CD8-positive, alpha-beta memory T cell (primary cell): ENCODE results near the gene ANKIB1. TPM values are rescaled to one million over a fixed set of nuclear protein-coding genes. Genes with fewer than 3 reads are reported as not detected.

Source experiments
- CTCF ChIA-PET: fragments of 350-600 bp; sonication (Branson Sonifier 250); formaldehyde crosslinking; loops from one replicate; lab custom pipeline; 2021; ENCODE audit warnings: antibody characterized with exemption; lab: Charles Lee
- POLR2A ChIA-PET: fragments of 350-600 bp; sonication (Branson Sonifier 250); formaldehyde crosslinking; loops from one replicate; lab custom pipeline; 2021; ENCODE audit warnings: antibody characterized with exemption; lab: Charles Lee
- DNase-seq, 5 donors: peaks; one replicate each; pipeline versions ENCODE4 v3.0.0 to v3.0.0-alpha.2; 2020 to 2022; ENCODE audit warnings: mixed read lengths in 1 of 5
- H3K27ac ChIP-seq: one replicate; pipeline ENCODE4 v1.7.0; 2013; ENCODE audit warnings: low read depth, mild to moderate bottlenecking, low read length, moderate library complexity
- H3K27me3 ChIP-seq: 2 replicates; pipeline ENCODE4 v1.7.0; 2013; ENCODE audit warnings: low read length, mild to moderate bottlenecking; ENCODE audit not compliant: insufficient read depth, poor library complexity, severe bottlenecking
- H3K36me3 ChIP-seq: 2 replicates; pipeline ENCODE4 v1.7.0; 2013; ENCODE audit warnings: mild to moderate bottlenecking, low read length, moderate library complexity; ENCODE audit not compliant: insufficient read depth
- H3K4me1 ChIP-seq: 2 replicates; pipeline ENCODE4 v1.7.0; 2013; ENCODE audit warnings: mild to moderate bottlenecking, low read length, moderate library complexity; ENCODE audit not compliant: insufficient read depth
- H3K4me3 ChIP-seq: 2 replicates; pipeline ENCODE4 v1.7.0; 2013; ENCODE audit warnings: mild to moderate bottlenecking, low read length
- H3K9me3 ChIP-seq: 2 replicates; pipeline ENCODE4 v1.7.0; 2013; ENCODE audit warnings: mild to moderate bottlenecking, low read length
- H3K27ac Mint-ChIP-seq, 8 donors: one replicate each; pipeline ENCODE4 v1.8.0; 2020 to 2021; ENCODE audit warnings: mixed read lengths in 8 of 8, mild to moderate bottlenecking in 6 of 8, inconsistent platforms in 3 of 8, moderate library complexity in 3 of 8
- H3K27me3 Mint-ChIP-seq, 2 donors: one replicate each; pipeline ENCODE4 v1.8.0; 2020 to 2021; ENCODE audit warnings: mixed read lengths in 2 of 2, mild to moderate bottlenecking in 1 of 2, moderate library complexity in 1 of 2
- H3K36me3 Mint-ChIP-seq, 3 donors: one replicate each; pipeline ENCODE4 v1.8.0; 2020 to 2021; ENCODE audit warnings: mixed read lengths in 3 of 3, inconsistent platforms in 1 of 3, mild to moderate bottlenecking in 1 of 3
- H3K4me1 Mint-ChIP-seq, 3 donors: one replicate each; pipeline ENCODE4 v1.8.0; 2020 to 2021; ENCODE audit warnings: mixed read lengths in 3 of 3, inconsistent platforms in 1 of 3, mild to moderate bottlenecking in 1 of 3
- H3K4me3 Mint-ChIP-seq, 7 donors: one replicate each; pipeline ENCODE4 v1.8.0; 2020 to 2021; ENCODE audit warnings: mixed read lengths in 7 of 7, mild to moderate bottlenecking in 6 of 7, moderate library complexity in 4 of 7, inconsistent platforms in 2 of 7
- H3K9me3 Mint-ChIP-seq, 5 donors: one replicate each; pipeline ENCODE4 v1.8.0; 2020 to 2022; ENCODE audit warnings: mixed read lengths in 5 of 5, mild to moderate bottlenecking in 3 of 5, moderate library complexity in 2 of 5, inconsistent platforms in 1 of 5
- polyA plus RNA-seq: library from polyadenylated mRNA; unstranded; fragments of 300-500 nt; fragmentation: Illumina TruSeq; gene quantifications from one replicate; pipeline ENCODE4 v1.2.3, GENCODE V29; 2021
- total RNA-seq, 2 experiments: library from RNA; stranded (reverse); gene quantifications; one replicate each; pipeline ENCODE4 v1.2.3, GENCODE V29; 2021

The ANKIB1 gene, protein sequence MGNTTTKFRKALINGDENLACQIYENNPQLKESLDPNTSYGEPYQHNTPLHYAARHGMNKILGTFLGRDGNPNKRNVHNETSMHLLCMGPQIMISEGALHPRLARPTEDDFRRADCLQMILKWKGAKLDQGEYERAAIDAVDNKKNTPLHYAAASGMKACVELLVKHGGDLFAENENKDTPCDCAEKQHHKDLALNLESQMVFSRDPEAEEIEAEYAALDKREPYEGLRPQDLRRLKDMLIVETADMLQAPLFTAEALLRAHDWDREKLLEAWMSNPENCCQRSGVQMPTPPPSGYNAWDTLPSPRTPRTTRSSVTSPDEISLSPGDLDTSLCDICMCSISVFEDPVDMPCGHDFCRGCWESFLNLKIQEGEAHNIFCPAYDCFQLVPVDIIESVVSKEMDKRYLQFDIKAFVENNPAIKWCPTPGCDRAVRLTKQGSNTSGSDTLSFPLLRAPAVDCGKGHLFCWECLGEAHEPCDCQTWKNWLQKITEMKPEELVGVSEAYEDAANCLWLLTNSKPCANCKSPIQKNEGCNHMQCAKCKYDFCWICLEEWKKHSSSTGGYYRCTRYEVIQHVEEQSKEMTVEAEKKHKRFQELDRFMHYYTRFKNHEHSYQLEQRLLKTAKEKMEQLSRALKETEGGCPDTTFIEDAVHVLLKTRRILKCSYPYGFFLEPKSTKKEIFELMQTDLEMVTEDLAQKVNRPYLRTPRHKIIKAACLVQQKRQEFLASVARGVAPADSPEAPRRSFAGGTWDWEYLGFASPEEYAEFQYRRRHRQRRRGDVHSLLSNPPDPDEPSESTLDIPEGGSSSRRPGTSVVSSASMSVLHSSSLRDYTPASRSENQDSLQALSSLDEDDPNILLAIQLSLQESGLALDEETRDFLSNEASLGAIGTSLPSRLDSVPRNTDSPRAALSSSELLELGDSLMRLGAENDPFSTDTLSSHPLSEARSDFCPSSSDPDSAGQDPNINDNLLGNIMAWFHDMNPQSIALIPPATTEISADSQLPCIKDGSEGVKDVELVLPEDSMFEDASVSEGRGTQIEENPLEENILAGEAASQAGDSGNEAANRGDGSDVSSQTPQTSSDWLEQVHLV
- total RNA-seq (10 to 100 TPM; 42.7 to 44.7 TPM), polyA plus RNA-seq (7.8 TPM)

DNA sequence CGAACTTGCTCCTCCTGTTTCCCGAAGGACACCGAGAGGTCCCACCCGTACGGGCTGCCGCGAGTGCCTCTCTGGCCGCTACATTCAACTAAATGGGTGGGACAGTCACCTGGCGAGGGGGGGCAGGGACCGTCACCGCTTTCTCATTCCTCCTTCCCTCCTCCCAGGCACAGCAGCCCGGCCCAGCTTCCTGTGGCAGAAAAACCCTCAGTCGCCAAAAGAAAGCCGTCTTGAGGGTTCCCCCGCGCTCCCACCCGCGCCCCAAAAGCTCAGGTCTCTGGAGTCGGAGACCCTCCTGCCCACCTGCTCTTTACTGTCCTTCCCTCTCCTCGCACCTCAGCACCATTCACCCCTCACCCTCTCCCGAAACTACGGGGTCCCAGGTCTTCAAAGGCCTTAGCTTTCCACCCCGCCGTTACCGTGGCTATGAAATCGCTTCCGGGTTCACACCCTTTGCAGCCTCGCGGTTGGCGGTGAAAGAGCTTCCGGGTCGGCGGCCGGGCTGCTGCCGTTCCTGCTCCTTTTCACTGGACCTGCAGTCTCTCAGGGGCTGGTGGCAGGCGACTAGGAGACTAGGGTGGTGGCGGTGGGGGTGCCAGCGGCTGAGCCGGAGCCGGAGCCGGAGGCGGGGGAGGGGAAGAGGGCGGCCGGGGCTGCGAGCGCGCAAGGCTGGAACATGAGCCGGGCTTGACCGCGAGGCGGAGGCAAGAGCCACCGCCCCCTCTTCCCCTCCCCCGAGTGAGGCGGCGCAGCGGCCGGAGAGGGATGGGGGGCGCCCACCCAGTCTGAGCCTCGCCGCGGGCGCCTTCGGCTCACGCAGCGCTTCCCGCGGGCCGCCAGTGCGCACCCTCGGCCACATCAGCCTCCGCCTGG, at the start of gene ANKIB1, which contains the start of gene KRIT1:
ANKIB1 (plus strand) TSS at position 488 of the 873 bp plus-strand sequence. CDS start 49,005 bp downstream, outside the sequence.
KRIT1 (minus strand) TSS at position 428 of the 873 bp plus-strand sequence. CDS start 3,779 bp downstream, outside the sequence.
- Histone ChIP-seq H3K36me3 (peaks cover 5% of the 10 kb centered on the region), H3K4me1 (peaks cover 32% of the 10 kb centered on the region), H3K27ac (peak within 1 kb of the TSS; percentile 86), H3K4me3 (peak within 1 kb of the TSS; percentile 75), H3K27me3 (no peaks in the 10 kb centered on the region), H3K9me3 (no peaks in the 10 kb centered on the region)
- DNase-seq: peak; percentile 82 to 92 (median 86)
- ChIA-PET CTCF (interaction anchor here (0.7 to 2.8 kb wide), 8 partner anchors 11 to 283 kb away, joined by 3 to 15 read pairs (median 4); partner anchors contain the start of genes GATAD1, LRRD1, PEX1 and RBM48), POLR2A (interaction anchor here (0.6 to 2.3 kb wide), 6 partner anchors 15 to 305 kb away, joined by 3 to 29 read pairs (median 6); partner anchors contain the start of genes AKAP9, CYP51A1, GATAD1 and PEX1)
- peaks cover 0 to 36% (median 5%) of the 10 kb centered on the region in 3 donors for H3K36me3 Mint-ChIP-seq
- peaks cover 52 to 59% (median 56%) of the 10 kb centered on the region in 3 donors for H3K4me1 Mint-ChIP-seq
- H3K4me3 Mint-ChIP-seq: peak within 1 kb of the TSS; percentile 94 to 100 (median 98)
- no peaks in the 10 kb centered on the region for H3K27me3 Mint-ChIP-seq
- no peaks in the 10 kb centered on the region for H3K9me3 Mint-ChIP-seq
- H3K27ac Mint-ChIP-seq: peak within 1 kb of the TSS; percentile 98 to 100 (median 100)

DNA sequence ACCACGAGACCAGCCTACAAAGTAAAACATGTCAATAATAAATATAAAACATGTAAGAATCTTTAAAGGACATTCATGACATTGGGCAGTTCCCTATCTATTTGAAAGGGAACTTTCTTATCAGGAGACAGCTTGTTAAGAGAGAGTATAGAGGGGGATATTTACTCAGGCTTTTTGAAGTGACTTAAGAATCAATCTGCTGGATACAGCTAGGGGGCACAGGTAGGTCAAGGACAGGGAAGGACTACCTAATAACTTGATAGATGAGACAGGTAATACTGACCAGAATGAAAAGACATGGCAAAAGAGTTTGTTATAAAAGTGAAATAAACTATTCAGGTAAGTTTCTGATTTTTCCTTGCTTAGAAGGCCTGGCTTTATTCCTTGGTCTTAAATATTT, 45.0 kb upstream of the ANKIB1 start:
- no peaks in the 10 kb centered on the region for H3K9me3 Mint-ChIP-seq
- Histone ChIP-seq H3K27me3 (no peaks in the 10 kb centered on the region), H3K36me3 (peaks cover 19% of the 10 kb centered on the region), H3K27ac (no peak overlapping the region), H3K9me3 (no peaks in the 10 kb centered on the region), H3K4me3 (no peak overlapping the region), H3K4me1 (no peaks in the 10 kb centered on the region)
- no peak for DNase-seq
- peaks cover 0 to 1% (median 0%) of the 10 kb centered on the region in 3 donors for H3K4me1 Mint-ChIP-seq
- no peak overlapping the region for H3K4me3 Mint-ChIP-seq
- peaks cover 22 to 80% (median 32%) of the 10 kb centered on the region in 3 donors for H3K36me3 Mint-ChIP-seq
- peaks cover 0 to 2% of the 10 kb centered on the region in 2 donors for H3K27me3 Mint-ChIP-seq
- CTCF ChIA-PET: interaction anchor here (1.3 kb wide), 2 partner anchors 22 to 45 kb away, joined by 3 read pairs; partner anchors contain the start of genes ANKIB1, KRIT1 and LRRD1
- no peak overlapping the region for H3K27ac Mint-ChIP-seq
- POLR2A ChIA-PET: no interaction called here

DNA sequence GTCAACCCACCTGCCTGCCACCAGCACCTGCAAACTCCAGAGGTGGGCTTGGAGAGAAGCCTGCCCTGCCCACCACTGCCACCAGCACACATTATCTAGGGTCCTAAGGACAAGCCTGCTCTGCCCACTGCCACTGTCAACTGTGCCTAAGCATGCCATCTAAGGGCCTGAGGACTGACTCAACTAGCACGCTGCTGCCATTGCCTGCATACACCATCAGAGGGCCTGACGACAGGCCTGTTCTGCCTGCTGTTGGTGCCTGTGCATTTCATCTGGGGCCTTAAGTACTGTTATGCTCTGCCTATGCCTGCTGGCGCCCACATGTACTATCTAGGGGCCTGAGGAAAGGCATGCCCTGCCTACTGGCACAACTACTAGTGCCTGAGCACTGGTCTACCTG, 39.8 kb upstream of the ANKIB1 start:
- Mint-ChIP-seq H3K4me3 (no peak overlapping the region), H3K4me1 (peaks cover 25 to 29% (median 27%) of the 10 kb centered on the region in 3 donors), H3K27me3 (peaks cover 0 to 2% of the 10 kb centered on the region in 2 donors), H3K36me3 (peaks cover 34 to 90% (median 60%) of the 10 kb centered on the region in 3 donors), H3K9me3 (peaks cover 9 to 20% (median 16%) of the 10 kb centered on the region in 5 donors), H3K27ac (no peak overlapping the region)
- Histone ChIP-seq H3K27me3 (no peaks in the 10 kb centered on the region), H3K9me3 (no peaks in the 10 kb centered on the region), H3K27ac (no peak overlapping the region), H3K4me1 (no peaks in the 10 kb centered on the region), H3K4me3 (no peak overlapping the region), H3K36me3 (peaks cover 28% of the 10 kb centered on the region)
- CTCF ChIA-PET: no interaction called here
- no peak for DNase-seq
- POLR2A ChIA-PET: no interaction called here

DNA sequence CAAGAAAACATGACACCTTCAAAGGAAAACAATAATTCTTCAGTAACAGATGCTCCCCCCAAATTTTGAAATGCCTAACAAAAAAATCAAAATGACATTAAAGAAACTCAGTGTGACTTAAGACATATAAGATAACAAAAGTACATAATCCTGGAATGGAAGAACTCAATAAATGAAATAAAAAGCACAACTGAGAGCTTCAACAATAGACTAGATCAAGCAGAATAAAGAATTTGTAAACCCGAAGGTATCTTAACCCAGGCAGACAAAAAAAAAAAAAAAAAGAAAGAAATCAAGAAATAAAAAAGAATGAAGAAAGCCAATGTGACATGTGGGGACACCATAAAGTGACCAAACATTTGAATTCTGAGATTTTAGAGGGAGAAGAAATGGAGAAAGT, 39.1 kb upstream of the ANKIB1 start:
- H3K4me1 Mint-ChIP-seq: peaks cover 25 to 32% (median 27%) of the 10 kb centered on the region in 3 donors
- peaks cover 28% of the 10 kb centered on the region for H3K36me3 ChIP-seq
- H3K36me3 Mint-ChIP-seq: peaks cover 39 to 90% (median 65%) of the 10 kb centered on the region in 3 donors
- CTCF ChIA-PET: no interaction called here
- POLR2A ChIA-PET: no interaction called here
- H3K9me3 Mint-ChIP-seq: peaks cover 9 to 23% (median 16%) of the 10 kb centered on the region in 5 donors
- no peaks in the 10 kb centered on the region for H3K9me3 ChIP-seq
- no peak overlapping the region for H3K4me3 ChIP-seq
- no peak for DNase-seq
- H3K27ac ChIP-seq: no peak overlapping the region
- peaks cover 0 to under 1% of the 10 kb centered on the region in 2 donors for H3K27me3 Mint-ChIP-seq
- no peaks in the 10 kb centered on the region for H3K4me1 ChIP-seq
- no peak overlapping the region for H3K4me3 Mint-ChIP-seq
- H3K27ac Mint-ChIP-seq: no peak overlapping the region
- no peaks in the 10 kb centered on the region for H3K27me3 ChIP-seq

DNA sequence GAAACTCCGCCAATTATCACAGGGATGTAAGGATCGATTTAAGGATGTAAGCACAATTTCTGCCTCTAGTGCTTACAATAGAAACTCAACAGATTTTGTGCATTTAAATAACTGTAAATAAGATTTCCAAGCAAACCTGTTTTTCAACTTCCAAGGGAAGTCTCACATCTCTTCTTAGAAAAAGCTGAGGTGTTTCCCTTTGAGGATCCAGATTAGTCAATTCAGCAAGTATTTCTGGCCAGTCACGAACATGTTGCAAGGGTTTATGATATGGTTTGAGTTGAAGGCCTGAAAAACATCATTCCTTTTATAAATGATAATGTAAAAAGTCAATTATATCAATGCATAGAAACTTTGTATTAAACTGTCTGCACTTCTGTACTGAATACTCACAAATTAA, 24.0 kb upstream of the ANKIB1 start:
- H3K27ac ChIP-seq: no peak overlapping the region
- H3K9me3 Mint-ChIP-seq: no peaks in the 10 kb centered on the region
- ChIA-PET POLR2A (no interaction called here), CTCF (no interaction called here)
- H3K4me1 Mint-ChIP-seq: peaks cover 0 to 1% (median 0%) of the 10 kb centered on the region in 3 donors
- no peaks in the 10 kb centered on the region for H3K9me3 ChIP-seq
- DNase-seq: no peak
- peaks cover 15 to 78% (median 34%) of the 10 kb centered on the region in 3 donors for H3K36me3 Mint-ChIP-seq
- H3K4me3 ChIP-seq: no peak overlapping the region
- H3K4me1 ChIP-seq: no peaks in the 10 kb centered on the region
- H3K27me3 ChIP-seq: no peaks in the 10 kb centered on the region
- no peak overlapping the region for H3K27ac Mint-ChIP-seq
- H3K27me3 Mint-ChIP-seq: no peaks in the 10 kb centered on the region
- H3K36me3 ChIP-seq: peaks cover 36% of the 10 kb centered on the region
- H3K4me3 Mint-ChIP-seq: no peak overlapping the region

DNA sequence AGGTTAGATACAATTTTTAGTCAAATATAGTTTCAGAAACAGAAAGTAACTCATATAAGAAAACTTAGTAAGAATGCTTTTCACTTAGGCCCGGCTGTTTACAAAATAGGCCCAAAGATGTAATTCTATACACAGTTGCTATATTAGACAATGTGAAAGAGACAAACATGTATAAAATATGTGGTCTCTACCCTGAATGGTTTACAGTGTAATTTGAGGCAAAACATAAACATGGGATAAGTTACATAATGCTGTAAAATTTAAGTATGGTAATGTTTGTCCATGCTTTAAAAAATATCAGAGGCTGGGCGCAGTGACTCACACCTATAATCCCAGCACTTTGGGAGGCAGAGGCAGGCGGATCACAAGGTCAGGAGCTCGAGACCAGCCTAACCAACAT, 18.8 kb upstream of the ANKIB1 start:
- CTCF ChIA-PET: no interaction called here
- peaks cover 21% of the 10 kb centered on the region for H3K36me3 ChIP-seq
- peak overlapping the region in 1 of 8 donors; percentile 42 for H3K27ac Mint-ChIP-seq

DNA sequence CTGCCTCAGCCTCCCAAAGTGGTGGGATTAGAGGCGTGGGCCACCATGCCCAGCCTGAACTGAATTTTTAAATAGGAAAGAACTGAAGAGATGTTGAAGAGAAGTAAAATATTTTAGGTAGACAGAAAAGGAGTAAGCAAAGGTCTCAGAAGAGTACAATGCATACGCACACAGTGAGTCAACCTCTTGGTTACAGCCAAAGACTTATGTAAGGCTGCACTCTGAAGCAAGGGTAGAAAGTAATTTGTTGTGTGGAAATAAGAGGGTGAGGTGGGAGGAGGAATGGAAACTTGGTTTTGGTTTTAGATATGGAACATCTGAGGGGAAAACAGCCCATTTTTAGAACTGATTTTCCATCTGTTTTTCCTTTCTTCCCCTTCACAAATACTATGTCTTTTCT, 17.7 kb upstream of the ANKIB1 start:
- Mint-ChIP-seq H3K36me3 (peaks cover 35 to 80% (median 37%) of the 10 kb centered on the region in 3 donors), H3K4me1 (no peaks in the 10 kb centered on the region), H3K27ac (peak overlapping the region in 1 of 8 donors; percentile 64), H3K9me3 (peaks cover 0 to 2% (median 0%) of the 10 kb centered on the region in 5 donors), H3K4me3 (no peak overlapping the region), H3K27me3 (no peaks in the 10 kb centered on the region)
- CTCF ChIA-PET: no interaction called here
- H3K9me3 ChIP-seq: no peaks in the 10 kb centered on the region
- no peak for DNase-seq
- no peaks in the 10 kb centered on the region for H3K4me1 ChIP-seq
- H3K36me3 ChIP-seq: peaks cover 21% of the 10 kb centered on the region
- POLR2A ChIA-PET: no interaction called here
- H3K27me3 ChIP-seq: no peaks in the 10 kb centered on the region
- H3K4me3 ChIP-seq: no peak overlapping the region
- H3K27ac ChIP-seq: no peak overlapping the region

More for the DNA sequence above, 18.8 kb upstream of the ANKIB1 start:
- no peaks in the 10 kb centered on the region for H3K27me3 ChIP-seq
- no peaks in the 10 kb centered on the region for H3K4me1 ChIP-seq
- no peak overlapping the region for H3K4me3 ChIP-seq
- DNase-seq: no peak
- Mint-ChIP-seq H3K4me3 (no peak overlapping the region), H3K27me3 (no peaks in the 10 kb centered on the region), H3K4me1 (no peaks in the 10 kb centered on the region), H3K9me3 (no peaks in the 10 kb centered on the region), H3K36me3 (peaks cover 35 to 74% (median 41%) of the 10 kb centered on the region in 3 donors)
- no peaks in the 10 kb centered on the region for H3K9me3 ChIP-seq
- H3K27ac ChIP-seq: no peak overlapping the region
- POLR2A ChIA-PET: no interaction called here
